ENCODE results near the gene RABGEF1.
"Not testable (repeated sequence)": the region's sequence is repeated elsewhere in the genome, so short reads cannot be mapped to it uniquely, and the experiment has no call there.

GRCh38 chr7:66763183-66763582 lies 22.6 kb downstream of the RABGEF1 start:
- TF ChIP-seq CTCF (IDR thresholded peaks at IDR 0.05; ENCODE audit: extremely low read depth in 1 of 2, insufficient read depth in 1 of 2, low read depth in 1 of 2, low read length in 2 of 2); POLR2A (IDR thresholded peaks at IDR 0.05; ENCODE audit: low read depth, low read length); EZH2 (IDR thresholded peaks at IDR 0.05; ENCODE audit: borderline replicate concordance, low read depth, low read length, severe bottlenecking); GATA2 (IDR thresholded peaks at IDR 0.05; ENCODE audit: insufficient read depth, insufficient read length, low read depth, low read length); MAX (IDR thresholded peaks at IDR 0.05; ENCODE audit: insufficient read depth, insufficient read length): not testable (repeated sequence)

Data from endothelial cell of umbilical vein (primary cell).